ENCODE results near the gene ST3GAL5. TPM values are rescaled to one million over a fixed set of nuclear protein-coding genes. Genes with fewer than 3 reads are reported as not detected.

The ST3GAL5 gene
- total and polyA plus RNA-seq, 2 experiments from 2014 or later: 3.2 to 7.9 TPM

DNA sequence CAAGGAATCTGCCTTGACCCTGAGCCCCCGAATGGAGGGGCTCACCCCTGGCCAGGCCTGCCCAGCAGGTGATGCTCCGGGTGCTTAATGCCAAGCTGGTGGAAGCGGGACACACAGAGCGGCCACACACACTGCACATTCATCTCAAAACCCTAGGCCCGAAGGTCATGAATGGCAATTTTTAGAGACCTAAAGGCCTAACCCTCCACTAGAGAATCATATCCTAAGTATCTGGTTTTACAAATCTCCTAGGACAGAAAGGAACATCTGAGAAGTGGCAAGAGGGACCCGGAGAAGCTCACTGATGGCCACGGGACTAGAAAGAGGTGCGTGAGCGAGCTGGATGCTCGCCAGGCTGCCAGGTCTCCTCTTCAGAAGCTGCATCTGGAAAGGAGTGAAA is 38.3 kb downstream of the ST3GAL5 start:
- Mint-ChIP-seq H3K4me3 (no peak overlapping the region), H3K27ac (peak overlapping the region; percentile 3; the same call in 1 of the 2 replicates), H3K36me3 (ENCODE audit: low read depth) (peaks cover 6% of the 10 kb centered on the region; the same call in 2 of the 3 replicates), H3K9me3 (no peaks in the 10 kb centered on the region), H3K4me1 (no peaks in the 10 kb centered on the region), H3K27me3 (ENCODE audit: insufficient read depth, low read depth, poor library complexity) (peaks cover 4% of the 10 kb centered on the region)
- Histone ChIP-seq H3K4me3 (no peak overlapping the region), H3K4me1 (ENCODE audit: insufficient read depth) (no peaks in the 10 kb centered on the region), H3K9me2 (ENCODE audit: insufficient read depth) (no peaks in the 10 kb centered on the region), H4K20me1 (replicated peaks; ENCODE audit: insufficient read depth) (no peaks in the 10 kb centered on the region), H3K36me3 (ENCODE audit: insufficient read depth) (no peaks in the 10 kb centered on the region; the same call in 1 of the 2 replicates), H3K79me2 (replicated peaks; ENCODE audit: insufficient read depth) (no peaks in the 10 kb centered on the region), H3F3A (replicated peaks; ENCODE audit: low read depth) (no peaks in the 10 kb centered on the region), H2AFZ (no peak overlapping the region), H3K27me3 (ENCODE audit: insufficient read depth) (no peaks in the 10 kb centered on the region), H3K4me2 (no peak overlapping the region), H3K27ac (ENCODE audit: low read depth) (no peak overlapping the region; the same call in 1 of the 2 replicates)
- ATAC-seq: peak; percentile 29; the same call in 1 of the 3 replicates
- TF ChIP-seq CTCF (conservative IDR thresholded peaks at IDR 0.05; ENCODE audit: low read depth in 2 of 2): no peak
- TF ChIP-seq, protein P1, sequence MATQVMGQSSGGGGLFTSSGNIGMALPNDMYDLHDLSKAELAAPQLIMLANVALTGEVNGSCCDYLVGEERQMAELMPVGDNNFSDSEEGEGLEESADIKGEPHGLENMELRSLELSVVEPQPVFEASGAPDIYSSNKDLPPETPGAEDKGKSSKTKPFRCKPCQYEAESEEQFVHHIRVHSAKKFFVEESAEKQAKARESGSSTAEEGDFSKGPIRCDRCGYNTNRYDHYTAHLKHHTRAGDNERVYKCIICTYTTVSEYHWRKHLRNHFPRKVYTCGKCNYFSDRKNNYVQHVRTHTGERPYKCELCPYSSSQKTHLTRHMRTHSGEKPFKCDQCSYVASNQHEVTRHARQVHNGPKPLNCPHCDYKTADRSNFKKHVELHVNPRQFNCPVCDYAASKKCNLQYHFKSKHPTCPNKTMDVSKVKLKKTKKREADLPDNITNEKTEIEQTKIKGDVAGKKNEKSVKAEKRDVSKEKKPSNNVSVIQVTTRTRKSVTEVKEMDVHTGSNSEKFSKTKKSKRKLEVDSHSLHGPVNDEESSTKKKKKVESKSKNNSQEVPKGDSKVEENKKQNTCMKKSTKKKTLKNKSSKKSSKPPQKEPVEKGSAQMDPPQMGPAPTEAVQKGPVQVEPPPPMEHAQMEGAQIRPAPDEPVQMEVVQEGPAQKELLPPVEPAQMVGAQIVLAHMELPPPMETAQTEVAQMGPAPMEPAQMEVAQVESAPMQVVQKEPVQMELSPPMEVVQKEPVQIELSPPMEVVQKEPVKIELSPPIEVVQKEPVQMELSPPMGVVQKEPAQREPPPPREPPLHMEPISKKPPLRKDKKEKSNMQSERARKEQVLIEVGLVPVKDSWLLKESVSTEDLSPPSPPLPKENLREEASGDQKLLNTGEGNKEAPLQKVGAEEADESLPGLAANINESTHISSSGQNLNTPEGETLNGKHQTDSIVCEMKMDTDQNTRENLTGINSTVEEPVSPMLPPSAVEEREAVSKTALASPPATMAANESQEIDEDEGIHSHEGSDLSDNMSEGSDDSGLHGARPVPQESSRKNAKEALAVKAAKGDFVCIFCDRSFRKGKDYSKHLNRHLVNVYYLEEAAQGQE (IDR thresholded peaks at IDR 0.05; ENCODE audit: unreplicated experiment): no peak
- TF ChIP-seq POLR2AphosphoS5 (IDR thresholded peaks at IDR 0.05; ENCODE audit: low read depth): no peak
- TF ChIP-seq JUNB (IDR thresholded peaks at IDR 0.05; ENCODE audit: unreplicated experiment): no peak
- TF ChIP-seq EZH2phosphoT487 (IDR thresholded peaks at IDR 0.05; ENCODE audit: unreplicated experiment): no peak
- TF ChIP-seq ZNF114 (CRISPR knock-in tag; IDR thresholded peaks at IDR 0.05): no peak
- no peak for TF ChIP-seq CREB1 (CRISPR knock-in tag; IDR thresholded peaks at IDR 0.05; ENCODE audit: low read depth)
- TF ChIP-seq EZH2 (IDR thresholded peaks at IDR 0.05; ENCODE audit: low read depth, unreplicated experiment): no peak
- TF ChIP-seq STAT1 (IDR thresholded peaks at IDR 0.05; ENCODE audit: unreplicated experiment): no peak
- no peak for TF ChIP-seq ZNF331 (CRISPR knock-in tag; IDR thresholded peaks at IDR 0.05; ENCODE audit: low read depth)
- TF ChIP-seq ZNF462 (CRISPR knock-in tag; IDR thresholded peaks at IDR 0.05): no peak
- no peak for TF ChIP-seq ETS1 (IDR thresholded peaks at IDR 0.05)
- no peak for DNase-seq (ENCODE audit: low spot score)

Data from GM23338 (cell line).